ENCODE data around the gene BCL11B. TPM values are rescaled to one million over a fixed set of nuclear protein-coding genes. Genes with fewer than 3 reads are reported as not detected.

BCL11B gene
- total and polyA plus RNA-seq, 2 of the 8 experiments (the other 6 are each of a cell fraction or from before 2014, with no cell fraction given) = 0.63 to 5.9 TPM

- no peak for DNase-seq (ENCODE audit: low read depth in 1 of 2, low spot score in 2 of 2)
- H2AFZ ChIP-seq (ENCODE audit: low read length) = no peak overlapping the region
- H3K56ac ChIP-seq (replicated peaks; ENCODE audit: insufficient read length, low read depth, low read length) = no peak overlapping the region
- H3K36me3 ChIP-seq (ENCODE audit: control insufficient read depth in 2 of 4, insufficient read depth in 4 of 4, low read length in 3 of 4) = no peaks in the 10 kb centered on the region
- H2BK5ac ChIP-seq (ENCODE audit: low read depth, low read length) = no peak overlapping the region
- H2BK15ac ChIP-seq (ENCODE audit: low read length) = no peak overlapping the region
- H3K79me1 ChIP-seq (ENCODE audit: low read depth, low read length) = no peaks in the 10 kb centered on the region
- no peak for FAIRE-seq
- H3K27ac ChIP-seq (ENCODE audit: low read depth, low read length) = no peak overlapping the region
- no peaks in the 10 kb centered on the region for H3K4me1 ChIP-seq (replicated peaks in 1 of 4; ENCODE audit: control insufficient read depth in 3 of 4, insufficient read depth in 4 of 4, low read length in 3 of 4)
- H2BK12ac ChIP-seq (ENCODE audit: low read depth, low read length) = no peak overlapping the region
- H2AK5ac ChIP-seq (ENCODE audit: low read depth, low read length) = no peak overlapping the region
- no peak overlapping the region for H3K4me3 ChIP-seq (ENCODE audit: extremely low read depth in 1 of 4, insufficient read depth in 2 of 4, low read depth in 3 of 4, low read length in 4 of 4)
- H3K4me2 ChIP-seq (ENCODE audit: insufficient read depth in 1 of 2, low read depth in 2 of 2, low read length in 2 of 2) = no peak overlapping the region
- no peaks in the 10 kb centered on the region for H3K9me3 ChIP-seq (ENCODE audit: insufficient read depth in 2 of 2, low read depth in 1 of 2, low read length in 1 of 2)
- TF ChIP-seq TAF1 (IDR thresholded peaks at IDR 0.05; ENCODE audit: low read depth, low read length) (no peak), E2F6 (IDR thresholded peaks at IDR 0.05) (no peak), EGR1 (IDR thresholded peaks at IDR 0.05; ENCODE audit: borderline replicate concordance, low read depth, low read length) (no peak), EZH2 (IDR thresholded peaks at IDR 0.05; ENCODE audit: low read depth, low read length, severe bottlenecking) (no peak), SP1 (IDR thresholded peaks at IDR 0.05; ENCODE audit: low read depth, low read length) (no peak), SP4 (IDR thresholded peaks at IDR 0.05; ENCODE audit: low read length) (no peak)
- no peaks in the 10 kb centered on the region for H4K20me1 ChIP-seq (replicated peaks in 1 of 2; ENCODE audit: control insufficient read depth in 1 of 2, insufficient read depth in 2 of 2, low read length in 2 of 2)
- 83% methylated on average over 2 of the region's 2 CpGs; no CpG with 5 or more reads in 1 of the 2 experiments for WGBS, 2 experiments (ENCODE audit: extremely low coverage in 1 of 2, insufficient coverage in 1 of 2, insufficient read length in 1 of 2, insufficient replicate concordance in 2 of 2, low coverage in 1 of 2, low lambda C conversion rate in 2 of 2, missing lambda C conversion rate in 1 of 2)
- H3K18ac ChIP-seq (ENCODE audit: extremely low read depth, low read length) = no peak overlapping the region
- H2BK120ac ChIP-seq (replicated peaks; ENCODE audit: low read depth, low read length) = no peak overlapping the region
- H2BK20ac ChIP-seq (ENCODE audit: low read length) = no peak overlapping the region
- no peaks in the 10 kb centered on the region for H3K79me2 ChIP-seq (ENCODE audit: control insufficient read depth in 1 of 2, insufficient read depth in 2 of 2, low read length in 2 of 2)
- no peak overlapping the region for H4K91ac ChIP-seq (replicated peaks; ENCODE audit: insufficient read length, low read length)
- no peak overlapping the region for H3K4ac ChIP-seq (replicated peaks; ENCODE audit: insufficient read length, low read depth, low read length)
- CTCF ChIA-PET (ENCODE audit: partially characterized antibody) = interaction anchor here (1.0 to 1.5 kb wide), 3 partner anchors 10 to 23 kb away, joined by 3 to 4 read pairs (median 3); no protein-coding TSS in a partner anchor
- POLR2A ChIA-PET (ENCODE audit: partially characterized antibody) = no interaction called here
- no peak overlapping the region for H3K9ac ChIP-seq (replicated peaks in 1 of 4; ENCODE audit: extremely low read depth in 1 of 4, low read depth in 3 of 4, low read length in 3 of 4)
- H3K23me2 ChIP-seq (ENCODE audit: low read depth, low read length) = no peaks in the 10 kb centered on the region
- H4K5ac ChIP-seq (ENCODE audit: insufficient read length, low read depth, low read length) = no peak overlapping the region
- H3K27me3 ChIP-seq (replicated peaks in 1 of 4; ENCODE audit: control insufficient read depth in 3 of 4, extremely low read depth in 1 of 4, insufficient read depth in 3 of 4, low read length in 3 of 4) = no peaks in the 10 kb centered on the region
- no peak overlapping the region for H4K8ac ChIP-seq (ENCODE audit: extremely low read depth, insufficient read depth, low read length)
- no peak overlapping the region for H3K23ac ChIP-seq (ENCODE audit: insufficient read length)
- H3K14ac ChIP-seq (ENCODE audit: insufficient read length) = no peak overlapping the region
Measured at GRCh38 chr14:99150236-99150635, 121.8 kb downstream of the BCL11B start.

Measured in H1 (cell line).